Gastrocnemius medialis (tissue), 4 donors: ENCODE results near the gene MAVS.
"Not testable (repeated sequence)": the region's sequence is repeated elsewhere in the genome, so short reads cannot be mapped to it uniquely, and the experiment has no call there.

Source experiments
- CTCF ChIP-seq, 5 experiments: fragments of 450-650 bp in 3 of 5; fragments of 200-600 bp in 2 of 5; sonication (generic) in 2 of 5; IDR thresholded peaks in 4 of 5; conservative IDR thresholded peaks in 1 of 5; 1 replicate in 4 of 5; 2 replicates in 1 of 5; pipeline ENCODE4 v1.5.1; 2016 to 2019; ENCODE audit warnings: antibody characterized with exemption in 5 of 5, mild to moderate bottlenecking in 3 of 5, moderate library complexity in 3 of 5
- POLR2A ChIP-seq, 2 donors: fragments of 450-650 bp; IDR thresholded peaks; one replicate each; pipeline ENCODE4 v1.6.1; 2017; ENCODE audit warnings: antibody characterized with exemption in 2 of 2, mild to moderate bottlenecking in 2 of 2, moderate library complexity in 2 of 2

GRCh38 chr20:3898181-3898580 lies 51.5 kb downstream of the MAVS start:
- TF ChIP-seq CTCF (IDR thresholded peaks at IDR 0.05 in 4 of 5, conservative IDR thresholded peaks at IDR 0.05 in 1 of 5); POLR2A (IDR thresholded peaks at IDR 0.05): not testable (repeated sequence)
